H9 (cell line): ENCODE data around the gene ACADS. TPM values are rescaled to one million over a fixed set of nuclear protein-coding genes. Genes with fewer than 3 reads are reported as not detected.

Experiments used
- DNase-seq: peaks from one replicate; pipeline ENCODE4 v3.0.0-alpha.2; 2017
- H2AFZ ChIP-seq: one replicate; pipeline ENCODE4 v1.6.1; 2013; ENCODE audit warnings: mild to moderate bottlenecking, low read length, control low read depth, moderate library complexity
- H2AK5ac ChIP-seq: 2 replicates; pipeline ENCODE4 v1.6.1; 2013; ENCODE audit warnings: low read length, control low read depth, mixed read lengths; ENCODE audit not compliant: insufficient read length
- H2BK120ac ChIP-seq: one replicate; pipeline ENCODE4 v1.6.1; 2013; ENCODE audit warnings: low read depth, mild to moderate bottlenecking, low read length, control low read depth, inconsistent platforms; ENCODE audit not compliant: poor library complexity, severe bottlenecking
- H2BK12ac ChIP-seq: 2 replicates; pipeline ENCODE4 v1.6.1; 2013; ENCODE audit warnings: low read length, control low read depth, mixed read lengths, low read depth; ENCODE audit not compliant: insufficient read length
- H2BK15ac ChIP-seq: 2 replicates; pipeline ENCODE4 v1.6.1; 2013; ENCODE audit warnings: low read depth, low read length, control low read depth
- H2BK20ac ChIP-seq: one replicate; pipeline ENCODE4 v1.6.1; 2013; ENCODE audit warnings: low read depth, mild to moderate bottlenecking, low read length, control low read depth, inconsistent platforms; ENCODE audit not compliant: poor library complexity, severe bottlenecking
- H2BK5ac ChIP-seq: 2 replicates; pipeline ENCODE4 v1.6.1; 2013; ENCODE audit warnings: low read length, control low read depth, mixed read lengths; ENCODE audit not compliant: insufficient read length
- H3K14ac ChIP-seq: 2 replicates; pipeline ENCODE4 v1.6.1; 2013; ENCODE audit warnings: low read length, control low read depth; ENCODE audit not compliant: insufficient read depth
- H3K18ac ChIP-seq: 2 replicates; pipeline ENCODE4 v1.6.1; 2013; ENCODE audit warnings: low read depth, mild to moderate bottlenecking, mixed read lengths, low read length, control low read depth; ENCODE audit not compliant: insufficient read length
- H3K23ac ChIP-seq: 2 replicates; pipeline ENCODE4 v1.6.1; 2013; ENCODE audit warnings: low read length, control low read depth, mixed read lengths, low read depth; ENCODE audit not compliant: insufficient read length
- H3K23me2 ChIP-seq: 2 replicates; pipeline ENCODE4 v1.6.1; 2013; ENCODE audit warnings: low read depth, mild to moderate bottlenecking, mixed read lengths, low read length, control low read depth; ENCODE audit not compliant: insufficient read length, poor library complexity, severe bottlenecking
- H3K27ac ChIP-seq: 2 replicates; pipeline ENCODE4 v1.5.1; 2013; ENCODE audit warnings: low read length, control low read depth, mixed read lengths, low read depth; ENCODE audit not compliant: insufficient read length
- H3K27me3 ChIP-seq: 2 replicates; pipeline ENCODE4 v1.6.1; 2013; ENCODE audit warnings: low read length, control low read depth, inconsistent platforms; ENCODE audit not compliant: insufficient read depth
- H3K4ac ChIP-seq: 2 replicates; pipeline ENCODE4 v1.6.1; 2013; ENCODE audit warnings: low read depth, mild to moderate bottlenecking, control low read depth, inconsistent platforms, low read length, moderate library complexity
- H3K4me1 ChIP-seq: 2 replicates; pipeline ENCODE4 v1.6.1; 2013; ENCODE audit warnings: low read length, control low read depth, inconsistent platforms; ENCODE audit not compliant: insufficient read depth
- H3K4me2 ChIP-seq: 2 replicates; pipeline ENCODE4 v1.6.1; 2013; ENCODE audit warnings: low read length, control low read depth, mixed read lengths; ENCODE audit not compliant: insufficient read length, insufficient read depth
- H3K56ac ChIP-seq: 2 replicates; pipeline ENCODE4 v1.6.1; 2013; ENCODE audit warnings: low read depth, mild to moderate bottlenecking, mixed read lengths, low read length, control low read depth; ENCODE audit not compliant: insufficient read length
- H3K79me1 ChIP-seq: 2 replicates; pipeline ENCODE4 v1.6.1; 2013; ENCODE audit warnings: low read depth, mild to moderate bottlenecking, moderate library complexity, low read length, control low read depth, inconsistent platforms; ENCODE audit not compliant: insufficient read depth, poor library complexity, severe bottlenecking
- H3K79me2 ChIP-seq: 2 replicates; pipeline ENCODE4 v1.6.1; 2013; ENCODE audit warnings: low read length, control low read depth, inconsistent platforms; ENCODE audit not compliant: insufficient read depth
- H3K9ac ChIP-seq: 2 replicates; pipeline ENCODE4 v1.6.1; 2013; ENCODE audit warnings: low read length, control low read depth, mixed read lengths; ENCODE audit not compliant: insufficient read length; ENCODE audit errors: extremely low read depth
- H3K9me3 ChIP-seq: one replicate; pipeline ENCODE4 v1.6.1; 2013; ENCODE audit warnings: low read depth, low read length, inconsistent platforms; ENCODE audit not compliant: control insufficient read depth
- H3T11ph ChIP-seq: one replicate; pipeline ENCODE4 v1.6.1; 2013; ENCODE audit warnings: mild to moderate bottlenecking, low read length, control low read depth, inconsistent platforms
- H4K20me1 ChIP-seq: one replicate; pipeline ENCODE4 v1.6.1; 2013; ENCODE audit not compliant: control insufficient read depth, insufficient read length, insufficient read depth
- H4K5ac ChIP-seq: 2 replicates; pipeline ENCODE4 v1.6.1; 2013; ENCODE audit warnings: low read depth, mild to moderate bottlenecking, mixed read lengths, low read length, control low read depth; ENCODE audit not compliant: insufficient read length
- H4K8ac ChIP-seq: replicated peaks from 2 replicates; pipeline ENCODE4 v1.6.1; 2013; ENCODE audit warnings: low read length, control low read depth, mixed read lengths, low read depth; ENCODE audit not compliant: insufficient read length
- H4K91ac ChIP-seq: 2 replicates; pipeline ENCODE4 v1.6.1; 2013; ENCODE audit warnings: low read depth, mild to moderate bottlenecking, moderate library complexity, mixed read lengths, low read length, control low read depth; ENCODE audit not compliant: insufficient read length
- H3K27ac Mint-ChIP-seq, 3 experiments: 2 replicates in 2 of 3; 3 replicates in 1 of 3; pipeline ENCODE4 v1.8.0; 2020 to 2021; ENCODE audit warnings: mixed read lengths in 3 of 3, mild to moderate bottlenecking in 1 of 3, moderate library complexity in 1 of 3
- H3K27me3 Mint-ChIP-seq: 2 replicates; pipeline ENCODE4 v1.8.0; 2021; ENCODE audit warnings: low read depth, mild to moderate bottlenecking, moderate library complexity, mixed read lengths
- H3K36me3 Mint-ChIP-seq, 3 experiments: 2 replicates in 2 of 3; 3 replicates in 1 of 3; pipeline ENCODE4 v1.8.0; 2020 to 2021; ENCODE audit warnings: low read depth in 3 of 3, mixed read lengths in 3 of 3; ENCODE audit not compliant: insufficient read depth in 1 of 3
- H3K4me1 Mint-ChIP-seq, 2 experiments: 2 replicates each; pipeline ENCODE4 v1.8.0; 2020; ENCODE audit warnings: mixed read lengths in 2 of 2
- H3K4me3 Mint-ChIP-seq, 2 experiments: 2 replicates in 1 of 2; 3 replicates in 1 of 2; pipeline ENCODE4 v1.8.0; 2020 to 2021; ENCODE audit warnings: mild to moderate bottlenecking in 2 of 2, mixed read lengths in 2 of 2, moderate library complexity in 1 of 2
- H3K9me3 Mint-ChIP-seq, 2 experiments: 2 replicates in 1 of 2; 3 replicates in 1 of 2; pipeline ENCODE4 v1.8.0; 2020; ENCODE audit warnings: mild to moderate bottlenecking in 2 of 2, mixed read lengths in 2 of 2, moderate library complexity in 1 of 2
- CTCF ChIP-seq: fragments of 200-600 bp; sonication (generic); conservative IDR thresholded peaks from 3 replicates; pipeline ENCODE4 v1.8.0; 2021; ENCODE audit warnings: antibody characterized with exemption, mild to moderate bottlenecking
- WGBS: extraction: QIAGEN DNeasy Blood & Tissue Kit; methylation state at CpG from one replicate; pipeline ENCODE4 v1.1.7; 2013; ENCODE audit warnings: missing lambda C conversion rate, low lambda C conversion rate, mixed read lengths; ENCODE audit not compliant: insufficient read length; ENCODE audit errors: extremely low coverage; 5-methylcytosine and 5-hydroxymethylcytosine counted together
- total RNA-seq: library from RNA; stranded (reverse); gene quantifications from 2 replicates; pipeline ENCODE4 v1.2.1, GENCODE V29; 2021

ACADS gene
- total RNA-seq, 1 experiment from 2014 or later = 8.3 TPM

- Histone ChIP-seq H2AFZ (peak within 1 kb of the TSS; percentile 23), H3K23me2 (peaks cover 14% of the 10 kb centered on the region), H2BK120ac (no peak within 1 kb of the TSS), H3K56ac (no peak within 1 kb of the TSS), H4K91ac (no peak within 1 kb of the TSS), H3K14ac (peak within 1 kb of the TSS; percentile 79), H2BK5ac (no peak within 1 kb of the TSS), H4K20me1 (no peaks in the 10 kb centered on the region), H3K79me2 (peaks cover 34% of the 10 kb centered on the region), H2BK12ac (no peak within 1 kb of the TSS), H3K27ac (peak within 1 kb of the TSS; percentile 14), H4K5ac (no peak within 1 kb of the TSS), H3K27me3 (no peaks in the 10 kb centered on the region), H3K79me1 (no peaks in the 10 kb centered on the region), H3K4me1 (peaks cover 5% of the 10 kb centered on the region; the same call in 1 of the 2 replicates), H3K4ac (no peak within 1 kb of the TSS), H3T11ph (no peak within 1 kb of the TSS), H3K9ac (peak within 1 kb of the TSS; percentile 82), H3K23ac (no peak within 1 kb of the TSS), H4K8ac (no peak within 1 kb of the TSS), H2BK15ac (no peak within 1 kb of the TSS), H2AK5ac (no peak within 1 kb of the TSS), H2BK20ac (no peak within 1 kb of the TSS), H3K9me3 (no peaks in the 10 kb centered on the region), H3K4me2 (peak within 1 kb of the TSS; percentile 97), H3K18ac (peak within 1 kb of the TSS; percentile 68)
- peak; percentile 99 for DNase-seq
- Mint-ChIP-seq H3K27ac (peak within 1 kb of the TSS; percentile 96 to 99 (median 97)), H3K4me1 (peaks cover 32 to 38% of the 10 kb centered on the region in 2 experiments), H3K9me3 (no peaks in the 10 kb centered on the region), H3K4me3 (peak within 1 kb of the TSS; percentile 89 to 96), H3K27me3 (no peaks in the 10 kb centered on the region; the same call in 1 of the 2 replicates), H3K36me3 (peaks cover 0 to 4% (median 0%) of the 10 kb centered on the region in 3 experiments; a peak in 1 of 7 replicates)
- WGBS = no CpG with 5 or more reads among the region's 84 CpGs
- peak; percentile 16; the same call in 1 of the 3 replicates for TF ChIP-seq CTCF
These were observed 38.7 kb upstream of the ACADS start, which contains the start of gene MLEC for GRCh38 chr12:120686690-120687577. MLEC (plus strand) TSS chr12:120687149; CDS start chr12:120687297, 148 bp downstream.
